GM12878 (cell line): ENCODE results near the gene AAR2. TPM values are rescaled to one million over a fixed set of nuclear protein-coding genes. Genes with fewer than 3 reads are reported as not detected.

Experiments used
- ATAC-seq: fragments of 200-7000 bp; cut with Tn5 transposase; 3 replicates; pipeline ENCODE4 v1.9.1; 2020; ENCODE audit warnings: mild to moderate bottlenecking, moderate library complexity
- BruUV-seq: library from RNA; stranded (reverse); fragments of 400-500 nt; replicated peaks from 2 replicates; lab custom pipeline; 2021; lab: Mats Ljungman, UMichigan
- CTCF ChIA-PET: fragments of 300-600 bp; sonication (Branson Sonifier 250); formaldehyde crosslinking; extraction: SDS; loops from one replicate; lab custom pipeline; 2021; ENCODE audit warnings: inconsistent platforms; lab: Yijun Ruan, JAX
- POLR2A ChIA-PET: fragments of 350-600 bp; formaldehyde crosslinking; extraction: SDS; loops from one replicate; lab custom pipeline; 2021; ENCODE audit warnings: inconsistent platforms; lab: Charles Lee
- RAD21 ChIA-PET: fragments of 300-600 bp; sonication (Branson Sonifier 250); formaldehyde crosslinking; loops from one replicate; lab custom pipeline; 2023; ENCODE audit warnings: antibody characterized with exemption; ENCODE audit not compliant: unreplicated experiment; lab: Charles Lee
- SMC1A ChIA-PET: fragments of 300-600 bp; sonication (Branson Sonifier 250); formaldehyde crosslinking; loops from one replicate; lab custom pipeline; 2023; ENCODE audit not compliant: unreplicated experiment, uncharacterized antibody; lab: Charles Lee
- DNase-seq: peaks from one replicate; pipeline ENCODE4 v3.0.0-alpha.2; 2011; ENCODE audit warnings: low read depth, low spot score
- FAIRE-seq: peaks from 3 replicates; lab custom pipeline; 2011; peaks lifted over from hg19 to GRCh38; lab: Jason Lieb, UNC
- H2AFZ ChIP-seq: 2 replicates; pipeline ENCODE4 v1.6.0; 2011; ENCODE audit warnings: low read depth, low read length, control low read depth; ENCODE audit not compliant: control insufficient read depth
- H3K27ac ChIP-seq: 2 replicates; pipeline ENCODE4 v1.5.1; 2011; ENCODE audit warnings: control low read depth; ENCODE audit not compliant: control insufficient read depth, insufficient read depth
- H3K27me3 ChIP-seq, 2 experiments: replicated peaks in 1 of 2; 2 replicates each; pipeline versions ENCODE4 v1.6.0 to v1.6.1; 2011; ENCODE audit warnings: low read length in 1 of 2; ENCODE audit not compliant: control insufficient read depth in 2 of 2, insufficient read depth in 2 of 2
- H3K36me3 ChIP-seq, 2 experiments: 2 replicates each; pipeline ENCODE4 v1.5.1; 2011; ENCODE audit warnings: low read length in 1 of 2; ENCODE audit not compliant: control insufficient read depth in 2 of 2, insufficient read depth in 2 of 2
- H3K4me1 ChIP-seq: 2 replicates; pipeline ENCODE4 v1.6.1; 2011; ENCODE audit warnings: mild to moderate bottlenecking, low read length, moderate library complexity, mixed read lengths; ENCODE audit not compliant: control insufficient read depth, insufficient read depth
- H3K4me2 ChIP-seq: 2 replicates; pipeline ENCODE4 v1.6.0; 2011; ENCODE audit warnings: control low read depth; ENCODE audit not compliant: control insufficient read depth, insufficient read depth
- H3K4me3 ChIP-seq: fragments of 200-600 bp; sonication (generic); 2 replicates; pipeline ENCODE4 v1.5.1; 2016
- H3K79me2 ChIP-seq: 2 replicates; pipeline ENCODE4 v1.6.0; 2011; ENCODE audit warnings: low read length; ENCODE audit not compliant: control insufficient read depth, insufficient read depth
- H3K9ac ChIP-seq: 2 replicates; pipeline ENCODE4 v1.8.0; 2011; ENCODE audit warnings: low read length, control low read depth, mixed read lengths; ENCODE audit not compliant: control insufficient read depth, insufficient read depth
- H3K9me3 ChIP-seq: replicated peaks from 3 replicates; pipeline ENCODE4 v1.5.1; 2011; ENCODE audit warnings: mild to moderate bottlenecking, low read length; ENCODE audit not compliant: control insufficient read depth, insufficient read depth
- H4K20me1 ChIP-seq: 2 replicates; pipeline ENCODE4 v1.6.0; 2011; ENCODE audit not compliant: control insufficient read depth, insufficient read depth
- CEBPZ ChIP-seq: fragments of 150-350 bp; IDR thresholded peaks from 2 replicates; pipeline ENCODE4 v1.6.1; 2016; ENCODE audit warnings: low read depth, low read length
- E2F4 ChIP-seq: IDR thresholded peaks from 2 replicates; pipeline ENCODE4 v1.6.1; 2012; ENCODE audit warnings: low read depth, low read length, improper control_type of control experiment
- MYB ChIP-seq: fragments of 150-350 bp; IDR thresholded peaks from 2 replicates; pipeline ENCODE4 v1.6.1; 2014; ENCODE audit warnings: mild to moderate bottlenecking, low read depth, low read length, borderline replicate concordance
- NKRF ChIP-seq: fragments of 450-650 bp; conservative IDR thresholded peaks from 2 replicates; pipeline ENCODE4 v1.6.1; 2017; ENCODE audit warnings: mild to moderate bottlenecking, moderate library complexity
- RUNX3 ChIP-seq: IDR thresholded peaks from 2 replicates; pipeline ENCODE4 v1.6.1; 2012; ENCODE audit warnings: low read length, inconsistent platforms
- WGBS: methylation state at CpG from one replicate; pipeline ENCODE4 v1.1.6; 2016; ENCODE audit warnings: low lambda C conversion rate; ENCODE audit not compliant: insufficient replicate concordance, insufficient coverage; ENCODE audit errors: missing lambda C conversion rate; 5-methylcytosine and 5-hydroxymethylcytosine counted together
- in situ Hi-C: fragments of 300-500 bp; cut with MboI; formaldehyde crosslinking; loops from 9 replicates; pipeline ENCODE4 v1.14.3; 2018; ENCODE audit warnings: mixed read lengths
- intact Hi-C: fragments of 100-400 bp; cut with micrococcal nuclease; formaldehyde crosslinking; loops from one replicate; pipeline ENCODE4 v1.14.2; 2022; ENCODE audit not compliant: unreplicated experiment
- polyA plus RNA-seq, 11 experiments: library from polyadenylated mRNA; depleted of rRNA in 4 of 11; unstranded in 6 of 11; stranded (reverse) in 5 of 11; fragments of >200 nt; fragmentation: Nextera tagmentation in 4 of 11; fragmentation: Illumina TruSeq in 1 of 11; extraction: Ambion mirVana in 4 of 11; extraction: Trizol in 1 of 11; gene quantifications; 1 replicate in 1 of 11; 2 replicates in 10 of 11; pipeline versions ENCODE4 v1.2.1 to v1.2.3, GENCODE V29; 2011 to 2016; ENCODE audit warnings: inconsistent platforms in 2 of 11, missing spikeins in 2 of 11, low read depth in 1 of 11
- total RNA-seq, 4 experiments: library from RNA; depleted of rRNA in 3 of 4; stranded (reverse); fragments of >200 nt in 3 of 4; fragmentation: Illumina TruSeq in 1 of 4; extraction: Trizol in 1 of 4; gene quantifications; 2 replicates each; pipeline versions ENCODE4 v1.2.1 to v1.2.3, GENCODE V29; 2013 to 2021

AAR2 gene
- total and polyA plus RNA-seq, 10 of the 15 experiments (the other 5 are each of a cell fraction or from before 2014, with no cell fraction given) = 6.5 to 41.7 (median 30.3) TPM

GRCh38 chr20:36304786-36305495, 68.7 kb downstream of the AAR2 start:
- RAD21 ChIA-PET = no interaction called here
- Histone ChIP-seq H2AFZ (no peak overlapping the region), H3K4me1 (no peaks in the 10 kb centered on the region), H3K27ac (no peak overlapping the region), H3K36me3 (no peaks in the 10 kb centered on the region), H3K9ac (no peak overlapping the region), H3K27me3 (peaks cover 13 to 14% of the 10 kb centered on the region in 2 experiments), H3K9me3 (no peaks in the 10 kb centered on the region), H3K4me3 (no peak overlapping the region), H4K20me1 (no peaks in the 10 kb centered on the region), H3K4me2 (no peak overlapping the region), H3K79me2 (no peaks in the 10 kb centered on the region)
- FAIRE-seq (no peak), DNase-seq (no peak), ATAC-seq (no peak)
- TF ChIP-seq NKRF = no peak
- no peak for TF ChIP-seq E2F4
- TF ChIP-seq RUNX3 = no peak
- no peak for TF ChIP-seq CEBPZ
- TF ChIP-seq MYB = no peak
- SMC1A ChIA-PET = no interaction called here
- 33% methylated on average over 10 of the region's 10 CpGs for WGBS
- CTCF ChIA-PET = no interaction called here
- in situ Hi-C loops (no loop called here), intact Hi-C loops (no loop called here)
- POLR2A ChIA-PET = no interaction called here
- no TSS peak for BruUV-seq
